ENCODE measurements around the gene B4GALT5.

B4GALT5 gene

DNA sequence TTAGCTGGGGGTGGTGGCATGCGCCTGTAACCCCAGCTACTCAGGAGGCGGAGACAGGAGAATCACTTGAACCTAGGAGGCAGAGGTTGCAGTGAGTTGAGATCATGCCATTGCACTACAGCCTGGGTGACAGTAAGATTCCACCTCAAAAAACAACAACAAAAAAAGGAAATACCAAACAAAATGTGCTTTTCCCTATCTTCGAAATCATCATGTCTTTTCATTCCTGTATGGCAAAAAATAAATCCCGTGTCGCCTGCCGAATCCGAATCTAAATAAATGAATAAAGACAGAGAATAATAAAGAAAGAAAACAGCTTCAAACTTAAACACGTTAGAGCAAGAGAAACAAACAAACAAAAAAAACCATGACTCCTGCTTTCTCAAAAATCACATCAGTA, 11.8 kb downstream of the B4GALT5 start:
- Histone ChIP-seq H3K9me3 (ENCODE audit: insufficient read depth, low read depth, low read length) (no peaks in the 10 kb centered on the region), H2BK120ac (ENCODE audit: insufficient read depth, low read length, poor library complexity) (no peak overlapping the region), H2AK5ac (ENCODE audit: low read length) (no peak overlapping the region), H3K9ac (ENCODE audit: low read length) (no peak overlapping the region), H3K36me3 (ENCODE audit: control insufficient read depth in 1 of 2, insufficient read depth in 2 of 2, low read length in 2 of 2) (no peaks in the 10 kb centered on the region), H3K4me1 (ENCODE audit: control insufficient read depth in 1 of 2, insufficient read depth in 2 of 2, low read length in 2 of 2) (peaks cover 5 to 9% of the 10 kb centered on the region in 2 experiments), H4K12ac (ENCODE audit: low read depth, low read length) (no peak overlapping the region), H3K14ac (ENCODE audit: low read length) (no peak overlapping the region), H4K8ac (ENCODE audit: low read depth, low read length) (no peak overlapping the region), H4K91ac (ENCODE audit: low read depth, low read length) (no peak overlapping the region), H3K79me2 (ENCODE audit: control insufficient read depth, insufficient read depth, low read length, poor library complexity) (peaks cover 11% of the 10 kb centered on the region), H3K27me3 (ENCODE audit: insufficient read depth, low read length) (no peaks in the 10 kb centered on the region), H3K4ac (ENCODE audit: low read depth, low read length) (peak overlapping the region; percentile 4), H2AFZ (ENCODE audit: insufficient read depth, low read length, poor library complexity) (no peak overlapping the region), H2BK12ac (ENCODE audit: low read length) (no peak overlapping the region), H3K23ac (ENCODE audit: low read length) (no peak overlapping the region), H3K4me2 (ENCODE audit: low read length) (no peak overlapping the region), H3K79me1 (ENCODE audit: low read length) (peaks cover 4% of the 10 kb centered on the region), H3K4me3 (ENCODE audit: low read depth, low read length) (no peak overlapping the region), H3K27ac (ENCODE audit: low read depth, low read length) (no peak overlapping the region), H2BK5ac (ENCODE audit: low read depth, low read length, poor library complexity) (no peak overlapping the region), H3K18ac (ENCODE audit: low read length) (no peak overlapping the region)
- no peak for DNase-seq
- no CpG with 5 or more reads among the region's 8 CpGs for WGBS (ENCODE audit: extremely low coverage, insufficient coverage, insufficient read length)

DNA sequence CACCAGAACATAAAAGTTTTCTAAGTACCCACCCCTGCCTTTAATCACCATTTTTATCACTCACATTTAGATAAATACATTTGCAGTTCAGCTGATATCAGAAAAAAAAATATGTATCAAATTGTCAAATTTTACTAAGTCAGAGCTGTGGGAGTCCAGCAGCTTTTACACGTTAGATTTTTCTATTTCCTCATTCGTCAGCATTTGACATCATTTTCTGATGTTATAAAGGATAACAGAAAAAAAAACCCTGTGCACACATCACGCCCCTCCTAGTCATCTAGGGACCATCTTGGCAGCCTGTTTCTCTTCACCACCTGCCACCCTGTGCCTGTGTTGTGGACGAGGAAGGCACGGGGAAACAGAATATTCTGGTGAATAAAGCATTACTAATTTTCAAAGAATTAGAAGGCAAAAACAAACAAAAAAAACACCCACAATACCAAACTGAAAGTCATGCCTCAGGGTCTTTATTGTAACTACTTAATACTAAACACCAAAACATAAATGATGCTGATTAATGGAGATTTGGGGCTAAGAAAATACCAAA, 12.4 kb downstream of the B4GALT5 start:
- Histone ChIP-seq H3K4ac (ENCODE audit: low read depth, low read length) (peak overlapping the region; percentile 58), H4K91ac (ENCODE audit: low read depth, low read length) (no peak overlapping the region), H3K4me1 (ENCODE audit: control insufficient read depth in 1 of 2, insufficient read depth in 2 of 2, low read length in 2 of 2) (peaks cover 5 to 9% of the 10 kb centered on the region in 2 experiments), H3K27ac (ENCODE audit: low read depth, low read length) (no peak overlapping the region), H3K14ac (ENCODE audit: low read length) (no peak overlapping the region), H3K4me2 (ENCODE audit: low read length) (no peak overlapping the region), H4K8ac (ENCODE audit: low read depth, low read length) (no peak overlapping the region), H2AFZ (ENCODE audit: insufficient read depth, low read length, poor library complexity) (no peak overlapping the region), H3K18ac (ENCODE audit: low read length) (no peak overlapping the region), H2BK5ac (ENCODE audit: low read depth, low read length, poor library complexity) (no peak overlapping the region), H3K36me3 (ENCODE audit: control insufficient read depth in 1 of 2, insufficient read depth in 2 of 2, low read length in 2 of 2) (no peaks in the 10 kb centered on the region), H2BK120ac (ENCODE audit: insufficient read depth, low read length, poor library complexity) (no peak overlapping the region), H3K79me1 (ENCODE audit: low read length) (peaks cover 4% of the 10 kb centered on the region), H4K12ac (ENCODE audit: low read depth, low read length) (no peak overlapping the region), H3K27me3 (ENCODE audit: insufficient read depth, low read length) (no peaks in the 10 kb centered on the region), H3K9ac (ENCODE audit: low read length) (no peak overlapping the region), H3K79me2 (ENCODE audit: control insufficient read depth, insufficient read depth, low read length, poor library complexity) (peaks cover 11% of the 10 kb centered on the region), H3K9me3 (ENCODE audit: insufficient read depth, low read depth, low read length) (no peaks in the 10 kb centered on the region), H3K23ac (ENCODE audit: low read length) (no peak overlapping the region), H2AK5ac (ENCODE audit: low read length) (no peak overlapping the region), H2BK12ac (ENCODE audit: low read length) (no peak overlapping the region), H3K4me3 (ENCODE audit: low read depth, low read length) (no peak overlapping the region)
- no peak for DNase-seq
- no CpG with 5 or more reads among the region's 5 CpGs for WGBS (ENCODE audit: extremely low coverage, insufficient coverage, insufficient read length)

DNA sequence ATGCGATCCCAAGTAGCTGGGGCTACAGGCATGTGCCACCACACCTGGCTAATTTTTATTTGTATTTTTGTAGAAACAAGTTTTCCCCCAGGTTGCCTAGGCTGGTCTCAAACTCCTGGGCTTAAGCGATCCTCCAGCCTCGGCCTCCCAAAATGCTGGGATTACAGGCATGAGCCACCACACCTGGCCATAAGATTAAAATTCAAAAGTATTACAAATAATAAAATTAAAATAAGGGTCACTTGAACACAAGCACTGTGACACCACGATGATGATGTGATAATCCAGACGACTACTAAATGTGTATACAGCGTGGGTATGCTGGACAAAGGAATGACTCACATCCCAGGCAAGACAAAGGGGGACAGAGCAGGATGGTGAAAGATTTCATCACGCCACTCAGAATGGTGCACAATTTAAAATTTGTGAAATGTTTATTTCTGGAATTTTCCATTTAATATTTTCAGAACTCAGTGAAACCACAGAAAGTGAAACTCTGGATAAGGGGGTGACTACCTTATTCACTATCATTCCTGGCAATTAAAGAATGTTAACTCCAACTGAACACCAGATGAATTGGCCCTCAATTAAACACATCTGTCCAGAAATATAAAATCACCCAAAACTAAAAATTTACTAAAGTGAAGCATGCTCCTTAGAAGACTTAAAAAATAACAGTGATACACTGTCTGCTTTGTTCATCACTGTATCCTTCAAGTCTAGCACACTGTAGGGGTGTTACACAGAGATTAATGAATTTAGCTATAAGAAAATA, 13.1 kb downstream of the B4GALT5 start:
- H2BK120ac ChIP-seq (ENCODE audit: insufficient read depth, low read length, poor library complexity) = peak overlapping the region; percentile 66
- H3K79me1 ChIP-seq (ENCODE audit: low read length) = peaks cover 4% of the 10 kb centered on the region
- H3K9me3 ChIP-seq (ENCODE audit: insufficient read depth, low read depth, low read length) = no peaks in the 10 kb centered on the region
- H2BK5ac ChIP-seq (ENCODE audit: low read depth, low read length, poor library complexity) = peak overlapping the region; percentile 56
- H3K36me3 ChIP-seq (ENCODE audit: control insufficient read depth in 1 of 2, insufficient read depth in 2 of 2, low read length in 2 of 2) = no peaks in the 10 kb centered on the region
- H3K9ac ChIP-seq (ENCODE audit: low read length) = no peak overlapping the region
- H2AK5ac ChIP-seq (ENCODE audit: low read length) = peak overlapping the region; percentile 46
- H3K79me2 ChIP-seq (ENCODE audit: control insufficient read depth, insufficient read depth, low read length, poor library complexity) = peaks cover 13% of the 10 kb centered on the region
- H3K27ac ChIP-seq (ENCODE audit: low read depth, low read length) = peak overlapping the region; percentile 54
- no peak overlapping the region for H3K4me3 ChIP-seq (ENCODE audit: low read depth, low read length)
- H4K91ac ChIP-seq (ENCODE audit: low read depth, low read length) = peak overlapping the region; percentile 80
- H3K18ac ChIP-seq (ENCODE audit: low read length) = no peak overlapping the region
- H3K4ac ChIP-seq (ENCODE audit: low read depth, low read length) = peak overlapping the region; percentile 81
- no peak overlapping the region for H3K14ac ChIP-seq (ENCODE audit: low read length)
- DNase-seq = peak; percentile 45 to 67
- no peak overlapping the region for H3K4me2 ChIP-seq (ENCODE audit: low read length)
- WGBS (ENCODE audit: extremely low coverage, insufficient coverage, insufficient read length) = no CpG with 5 or more reads among the region's 7 CpGs
- no peak overlapping the region for H3K23ac ChIP-seq (ENCODE audit: low read length)
- H4K12ac ChIP-seq (ENCODE audit: low read depth, low read length) = no peak overlapping the region
- peaks cover 5 to 9% of the 10 kb centered on the region in 2 experiments for H3K4me1 ChIP-seq (ENCODE audit: control insufficient read depth in 1 of 2, insufficient read depth in 2 of 2, low read length in 2 of 2)
- no peaks in the 10 kb centered on the region for H3K27me3 ChIP-seq (ENCODE audit: insufficient read depth, low read length)
- peak overlapping the region; percentile 49 for H4K8ac ChIP-seq (ENCODE audit: low read depth, low read length)
- H2BK12ac ChIP-seq (ENCODE audit: low read length) = peak overlapping the region; percentile 71
- no peak overlapping the region for H2AFZ ChIP-seq (ENCODE audit: insufficient read depth, low read length, poor library complexity)

DNA sequence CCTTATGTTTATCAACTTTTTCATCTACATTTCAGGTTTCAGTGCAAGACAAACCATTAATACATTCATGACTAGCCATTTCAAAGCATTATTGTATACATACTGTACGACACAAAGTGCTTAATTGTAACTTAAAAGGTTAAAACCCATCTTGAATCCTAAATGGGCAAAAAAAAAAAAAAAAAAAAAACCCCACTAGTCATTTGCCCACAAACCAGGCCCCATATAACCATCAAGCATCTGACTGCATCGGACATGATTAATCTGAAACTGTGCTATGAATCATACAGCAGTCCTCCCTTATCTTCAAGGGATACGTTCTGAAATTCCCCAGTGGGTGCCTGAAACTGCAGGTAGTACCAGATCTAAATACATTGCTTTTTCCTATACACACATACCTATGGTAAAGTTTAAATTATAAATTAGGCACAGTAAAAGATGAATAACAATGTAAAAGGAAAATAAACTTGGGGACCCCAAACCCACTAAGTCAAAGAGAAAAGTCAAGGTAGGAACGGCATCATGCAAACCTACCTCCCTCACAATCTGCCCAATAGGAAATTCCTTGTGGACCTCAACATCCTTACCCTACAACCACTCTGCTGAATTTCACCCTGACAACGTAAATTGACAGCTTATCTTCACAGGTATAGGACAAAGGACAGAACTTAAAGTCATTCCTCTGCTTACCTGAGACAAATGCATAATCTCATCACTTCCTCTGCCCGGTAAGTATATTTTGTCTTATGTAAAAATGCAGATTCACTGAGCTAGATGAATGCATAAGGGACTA, 14.3 kb downstream of the B4GALT5 start:
- peak overlapping the region; percentile 53 for H2BK12ac ChIP-seq (ENCODE audit: low read length)
- peaks cover 17% of the 10 kb centered on the region for H3K79me2 ChIP-seq (ENCODE audit: control insufficient read depth, insufficient read depth, low read length, poor library complexity)
- no peak overlapping the region for H3K9ac ChIP-seq (ENCODE audit: low read length)
- peak overlapping the region; percentile 54 for H3K18ac ChIP-seq (ENCODE audit: low read length)
- H3K79me1 ChIP-seq (ENCODE audit: low read length) = peaks cover 4% of the 10 kb centered on the region
- no peak overlapping the region for H2AK5ac ChIP-seq (ENCODE audit: low read length)
- H3K23ac ChIP-seq (ENCODE audit: low read length) = no peak overlapping the region
- no peak overlapping the region for H3K4me2 ChIP-seq (ENCODE audit: low read length)
- no CpG with 5 or more reads among the region's 6 CpGs for WGBS (ENCODE audit: extremely low coverage, insufficient coverage, insufficient read length)
- no peak overlapping the region for H4K8ac ChIP-seq (ENCODE audit: low read depth, low read length)
- H2AFZ ChIP-seq (ENCODE audit: insufficient read depth, low read length, poor library complexity) = no peak overlapping the region
- no peak overlapping the region for H3K4me3 ChIP-seq (ENCODE audit: low read depth, low read length)
- peak overlapping the region; percentile 47 for H4K91ac ChIP-seq (ENCODE audit: low read depth, low read length)
- no peak overlapping the region for H4K12ac ChIP-seq (ENCODE audit: low read depth, low read length)
- H3K9me3 ChIP-seq (ENCODE audit: insufficient read depth, low read depth, low read length) = no peaks in the 10 kb centered on the region
- peak in 1 of 2 donors; percentile 63 for DNase-seq
- H3K27me3 ChIP-seq (ENCODE audit: insufficient read depth, low read length) = no peaks in the 10 kb centered on the region
- H2BK5ac ChIP-seq (ENCODE audit: low read depth, low read length, poor library complexity) = peak overlapping the region; percentile 69
- H3K14ac ChIP-seq (ENCODE audit: low read length) = no peak overlapping the region
- H3K36me3 ChIP-seq (ENCODE audit: control insufficient read depth in 1 of 2, insufficient read depth in 2 of 2, low read length in 2 of 2) = no peaks in the 10 kb centered on the region
- peak overlapping the region; percentile 69 for H2BK120ac ChIP-seq (ENCODE audit: insufficient read depth, low read length, poor library complexity)
- H3K4me1 ChIP-seq (ENCODE audit: control insufficient read depth in 1 of 2, insufficient read depth in 2 of 2, low read length in 2 of 2) = peaks cover 5 to 12% of the 10 kb centered on the region in 2 experiments
- H3K4ac ChIP-seq (ENCODE audit: low read depth, low read length) = peak overlapping the region; percentile 80
- H3K27ac ChIP-seq (ENCODE audit: low read depth, low read length) = no peak overlapping the region
